ENCODE measurements around the gene SP5. TPM values are rescaled to one million over a fixed set of nuclear protein-coding genes. Genes with fewer than 3 reads are reported as not detected.

The SP5 gene
- total RNA-seq, 1 donor from 2014 or later, result 3.0 TPM

GRCh38 chr2:170717599-170717963 is 2.4 kb downstream of the SP5 start:
- Histone ChIP-seq H3K27me3 (peaks cover 84% of the 10 kb centered on the region), H4K20me1 (ENCODE audit: low read depth) (peaks cover 41% of the 10 kb centered on the region), H3K4me2 (peak overlapping the region; percentile 93), H3K9me3 (ENCODE audit: low read depth) (no peaks in the 10 kb centered on the region), H3K36me3 (no peaks in the 10 kb centered on the region), H3K79me2 (ENCODE audit: low read depth) (peaks cover 36% of the 10 kb centered on the region), H2AFZ (replicated peaks) (peak overlapping the region; percentile 96), H3K4me3 (peak overlapping the region; percentile 56), H3K27ac (no peak overlapping the region), H3K9ac (no peak overlapping the region), H3K4me1 (peaks cover 47% of the 10 kb centered on the region), H3F3A (ENCODE audit: low read depth) (peaks cover 57% of the 10 kb centered on the region)
- no peak for DNase-seq (ENCODE audit: low spot score)
- Mint-ChIP-seq H3K27ac (peak overlapping the region; percentile 14), H3K36me3 (peaks cover 23% of the 10 kb centered on the region), H3K4me1 (peaks cover 39% of the 10 kb centered on the region), H3K9me3 (peaks cover 3% of the 10 kb centered on the region), H3K4me3 (peak overlapping the region; percentile 90), H3K27me3 (ENCODE audit: insufficient read depth, low read depth) (peaks cover 22% of the 10 kb centered on the region)
- TF ChIP-seq EZH2phosphoT487 (IDR thresholded peaks at IDR 0.05) (no peak), EZH2 (IDR thresholded peaks at IDR 0.05) (no peak), CTCF (IDR thresholded peaks at IDR 0.05) (no peak)

- peak; percentile 64 for DNase-seq (ENCODE audit: low spot score)
Measured at GRCh38 chr2:170717991-170718589, 3.0 kb downstream of the SP5 start.

GRCh38 chr2:170719810-170720209 is 4.7 kb downstream of the SP5 start:
- TF ChIP-seq EZH2phosphoT487 (IDR thresholded peaks at IDR 0.05) (no peak), CTCF (IDR thresholded peaks at IDR 0.05) (no peak), EZH2 (IDR thresholded peaks at IDR 0.05) (no peak)
- DNase-seq (ENCODE audit: low spot score), result no peak
- peak overlapping the region; percentile 56 for H3K4me3 ChIP-seq
- Mint-ChIP-seq H3K36me3 (peaks cover 23% of the 10 kb centered on the region), H3K9me3 (peaks cover 3% of the 10 kb centered on the region), H3K4me1 (peaks cover 32% of the 10 kb centered on the region), H3K27ac (no peak overlapping the region), H3K27me3 (ENCODE audit: insufficient read depth, low read depth) (peaks cover 15% of the 10 kb centered on the region), H3K4me3 (peak overlapping the region; percentile 90)
- no peak overlapping the region for H2AFZ ChIP-seq (replicated peaks)
- H3K79me2 ChIP-seq (ENCODE audit: low read depth), result peaks cover 36% of the 10 kb centered on the region
- no peaks in the 10 kb centered on the region for H3K36me3 ChIP-seq
- peaks cover 48% of the 10 kb centered on the region for H3K4me1 ChIP-seq
- peak overlapping the region; percentile 93 for H3K4me2 ChIP-seq
- no peaks in the 10 kb centered on the region for H3K9me3 ChIP-seq (ENCODE audit: low read depth)
- no peak overlapping the region for H3K9ac ChIP-seq
- peaks cover 29% of the 10 kb centered on the region for H4K20me1 ChIP-seq (ENCODE audit: low read depth)
- peaks cover 62% of the 10 kb centered on the region for H3K27me3 ChIP-seq
- no peak overlapping the region for H3K27ac ChIP-seq
- peaks cover 43% of the 10 kb centered on the region for H3F3A ChIP-seq (ENCODE audit: low read depth)

More at GRCh38 chr2:170717991-170718589, 3.0 kb downstream of the SP5 start:
- peaks cover 53% of the 10 kb centered on the region for H3F3A ChIP-seq (ENCODE audit: low read depth)
- H3K4me1 ChIP-seq, result peaks cover 42% of the 10 kb centered on the region
- H3K9ac ChIP-seq, result no peak overlapping the region
- peak overlapping the region; percentile 56 for H3K4me3 ChIP-seq
- no peaks in the 10 kb centered on the region for H3K36me3 ChIP-seq
- Mint-ChIP-seq H3K36me3 (peaks cover 23% of the 10 kb centered on the region), H3K27ac (peak overlapping the region; percentile 75), H3K4me1 (peaks cover 35% of the 10 kb centered on the region), H3K9me3 (peaks cover 3% of the 10 kb centered on the region), H3K27me3 (ENCODE audit: insufficient read depth, low read depth) (peaks cover 19% of the 10 kb centered on the region), H3K4me3 (peak overlapping the region; percentile 90)
- H3K9me3 ChIP-seq (ENCODE audit: low read depth), result no peaks in the 10 kb centered on the region
- peaks cover 79% of the 10 kb centered on the region for H3K27me3 ChIP-seq
- H3K4me2 ChIP-seq, result peak overlapping the region; percentile 93
- H3K79me2 ChIP-seq (ENCODE audit: low read depth), result peaks cover 36% of the 10 kb centered on the region
- no peak overlapping the region for H2AFZ ChIP-seq (replicated peaks)
- no peak for TF ChIP-seq EZH2phosphoT487 (IDR thresholded peaks at IDR 0.05)
- TF ChIP-seq CTCF (IDR thresholded peaks at IDR 0.05), result no peak
- TF ChIP-seq EZH2 (IDR thresholded peaks at IDR 0.05), result no peak
- peaks cover 36% of the 10 kb centered on the region for H4K20me1 ChIP-seq (ENCODE audit: low read depth)
- H3K27ac ChIP-seq, result no peak overlapping the region

Measured in neural progenitor cell (in vitro differentiated cells).